Endothelial cell of hepatic sinusoid (primary cell): Measurements from ENCODE around the gene CAMK4.

Experiments used
- in situ Hi-C: cut with HindIII; loops from 2 replicates; pipeline ENCODE4 v1.10.0; 2017; ENCODE audit warnings: low sequenced_read_pairs

CAMK4 gene

DNA sequence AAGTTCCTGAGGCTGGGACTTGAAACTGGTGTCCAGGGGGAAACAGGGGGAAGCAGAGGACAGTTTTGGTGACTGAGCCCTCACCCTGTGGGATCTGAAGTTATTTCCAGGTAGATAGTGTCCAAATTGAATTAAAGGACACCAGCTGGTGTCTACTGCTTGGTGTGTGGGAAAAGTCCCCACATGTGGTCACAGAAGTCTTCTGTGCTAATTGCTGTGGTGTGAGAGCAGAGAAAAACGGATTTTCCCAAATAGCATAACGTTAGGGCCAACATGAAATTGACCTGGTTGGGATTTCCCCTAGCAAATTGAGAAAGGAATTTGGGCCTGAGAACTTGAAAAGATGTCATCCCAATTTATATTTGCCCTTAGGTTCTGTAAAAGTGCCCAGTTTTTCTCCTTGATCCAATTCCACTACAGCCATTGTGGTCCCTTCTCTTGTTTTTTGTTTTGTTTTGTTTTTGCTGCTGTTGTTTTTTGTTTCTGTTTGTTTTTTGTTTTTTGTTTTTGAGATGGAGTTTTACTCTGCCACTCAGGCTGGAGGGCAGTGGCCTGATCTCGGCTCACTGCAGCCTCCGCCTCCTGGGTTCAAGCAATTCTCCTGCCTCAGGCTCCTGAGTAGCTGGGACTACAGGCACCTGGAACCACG is 293.8 kb downstream of the CAMK4 start:
- in situ Hi-C loops = no loop called here

DNA sequence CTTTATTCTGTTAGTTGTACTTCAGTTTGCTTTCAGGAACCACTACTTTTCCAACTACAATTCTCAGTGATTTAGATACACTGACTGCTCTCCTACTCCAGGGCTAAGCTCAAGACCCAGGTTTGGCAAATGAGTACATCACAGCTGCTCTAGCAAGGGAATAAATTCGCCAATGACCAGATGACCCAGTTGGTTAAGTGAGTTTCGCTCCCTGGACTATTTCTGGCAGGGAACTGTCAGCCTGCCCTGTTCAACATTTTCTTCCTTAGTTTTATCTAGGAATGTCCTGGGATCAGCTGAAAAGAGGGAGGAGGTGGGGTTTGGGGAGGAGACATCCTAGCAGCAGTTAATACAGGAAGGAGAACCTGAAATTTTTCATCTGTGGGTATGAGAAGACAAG is 294.6 kb downstream of the CAMK4 start:
- in situ Hi-C loops = no loop called here

GRCh38 chr5:111520908-111521307 is 296.7 kb downstream of the CAMK4 start:
- in situ Hi-C loops = no loop called here

- in situ Hi-C loops = loop anchor here (25.0 kb wide), 1 partner anchor 584 kb away; no protein-coding TSS in a partner anchor
These were observed 303.9 kb downstream of the CAMK4 start for GRCh38 chr5:111528056-111528455.

- in situ Hi-C loops = loop anchor here (25.0 kb wide), 1 partner anchor 582 kb away; no protein-coding TSS in a partner anchor
These were observed 306.1 kb downstream of the CAMK4 start for GRCh38 chr5:111530298-111530740.

- in situ Hi-C loops = loop anchor here (25.0 kb wide), 1 partner anchor 579 kb away; no protein-coding TSS in a partner anchor
These were observed 308.9 kb downstream of the CAMK4 start for GRCh38 chr5:111532886-111533582.

DNA sequence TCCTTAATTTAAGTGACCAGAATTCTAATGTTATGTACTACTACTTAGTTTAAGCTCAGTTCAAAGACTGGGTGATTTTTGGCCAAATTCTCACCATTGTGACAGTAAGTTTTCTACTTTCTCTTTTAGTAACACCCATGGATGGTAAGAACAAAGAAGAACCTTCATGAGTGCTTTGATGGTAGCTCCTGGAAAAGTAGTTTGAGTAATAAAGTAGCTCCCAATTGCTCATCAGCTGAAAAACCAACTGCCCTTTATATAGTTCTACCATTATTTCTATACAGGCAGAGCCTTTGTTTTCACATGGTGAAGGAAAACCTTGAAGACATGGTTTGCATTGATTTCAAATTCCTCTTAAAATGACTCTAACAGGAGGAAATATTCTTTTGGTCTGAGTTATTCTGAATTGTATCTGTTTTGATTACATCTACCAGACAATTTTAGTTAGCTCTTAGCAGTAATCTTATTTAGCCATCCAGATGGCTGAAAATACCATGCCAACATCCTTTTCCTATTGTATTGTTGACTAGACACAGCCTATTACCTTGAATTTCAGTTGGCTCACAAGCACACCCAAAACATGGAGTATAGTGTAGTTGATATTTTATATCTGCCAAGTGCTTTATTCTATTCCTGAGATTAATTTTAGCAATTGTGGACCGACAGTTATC is 311.8 kb downstream of the CAMK4 start:
- in situ Hi-C loops = loop anchor here (25.0 kb wide), 1 partner anchor 576 kb away; no protein-coding TSS in a partner anchor

DNA sequence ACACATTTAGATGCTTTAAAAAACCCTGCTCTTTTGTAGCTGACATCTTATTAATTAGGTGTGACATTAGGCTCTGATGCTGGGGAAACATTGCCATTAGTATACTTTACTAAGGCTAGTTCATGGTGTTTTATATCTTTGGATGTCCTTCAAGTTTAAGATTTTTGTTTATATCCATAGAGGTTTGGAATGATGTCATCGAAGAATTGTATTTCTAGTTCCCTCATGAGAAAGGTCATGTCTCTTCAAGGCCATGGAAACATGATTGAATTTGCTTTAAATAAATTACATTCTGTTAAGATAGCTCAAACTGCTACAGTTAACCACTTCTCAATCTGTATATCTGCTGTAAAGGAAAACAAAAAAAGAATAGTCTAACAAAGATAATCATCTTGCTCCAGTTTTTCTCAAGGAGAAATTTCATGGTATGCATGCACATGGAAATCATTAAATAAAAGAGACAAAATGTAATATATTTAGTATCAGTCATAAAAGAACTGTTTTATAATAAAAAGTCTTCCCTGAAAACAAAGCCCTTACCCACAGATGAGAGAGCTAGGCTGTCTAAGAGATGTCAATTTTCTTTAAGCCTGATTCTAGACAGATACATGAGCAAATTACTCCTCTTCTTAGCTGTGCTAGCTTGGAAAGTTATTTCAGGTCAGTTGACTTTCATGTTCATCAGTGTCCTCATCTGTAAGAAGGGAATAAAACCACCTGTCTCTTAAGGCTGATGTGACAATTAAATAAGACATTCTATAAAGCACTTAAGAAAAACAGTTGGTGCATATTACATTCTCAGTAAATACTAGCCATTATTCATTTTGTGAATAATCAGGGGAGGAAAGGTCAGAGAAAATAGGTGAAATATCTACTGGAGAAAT is 313.2 kb downstream of the CAMK4 start:
- in situ Hi-C loops = loop anchor here (25.0 kb wide), 1 partner anchor 575 kb away; no protein-coding TSS in a partner anchor
